NOMO-1 (cell line): ENCODE results near the gene RHOB.

Source experiments
- DNase-seq, 2 experiments: peaks; one replicate each; lab custom pipeline; 2025; ENCODE audit not compliant: unreplicated experiment in 2 of 2; lab: John Stamatoyannopoulos, UW

RHOB gene

GRCh38 chr2:20472569-20472968, 25.7 kb downstream of the RHOB start:
- DNase-seq = no peak

DNA sequence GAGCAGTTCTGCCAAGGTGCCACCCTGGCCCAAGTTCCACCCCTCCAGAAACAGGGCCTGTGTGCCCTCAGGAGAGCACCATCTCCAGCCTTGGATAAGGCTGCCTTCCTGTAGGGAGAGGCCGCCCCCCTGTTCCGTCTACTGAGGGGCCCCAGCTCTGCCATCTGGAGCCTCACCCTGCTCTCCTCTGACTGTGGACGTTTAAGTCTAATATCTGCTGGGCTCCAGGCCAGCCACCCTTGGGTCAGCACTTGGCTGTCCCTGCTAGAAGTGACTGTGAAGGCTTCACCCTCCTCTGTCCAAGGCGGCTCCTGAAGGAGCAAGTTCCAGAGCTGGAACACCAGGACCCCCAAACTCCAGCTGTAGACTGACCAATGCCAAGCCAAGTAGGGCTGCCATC, 26.3 kb downstream of the RHOB start:
- no peak for DNase-seq

- DNase-seq = no peak
Observed at GRCh38 chr2:20474757-20475566, 28.1 kb downstream of the RHOB start.

- DNase-seq = no peak
Observed at GRCh38 chr2:20475567-20475952, 28.7 kb downstream of the RHOB start.

DNA sequence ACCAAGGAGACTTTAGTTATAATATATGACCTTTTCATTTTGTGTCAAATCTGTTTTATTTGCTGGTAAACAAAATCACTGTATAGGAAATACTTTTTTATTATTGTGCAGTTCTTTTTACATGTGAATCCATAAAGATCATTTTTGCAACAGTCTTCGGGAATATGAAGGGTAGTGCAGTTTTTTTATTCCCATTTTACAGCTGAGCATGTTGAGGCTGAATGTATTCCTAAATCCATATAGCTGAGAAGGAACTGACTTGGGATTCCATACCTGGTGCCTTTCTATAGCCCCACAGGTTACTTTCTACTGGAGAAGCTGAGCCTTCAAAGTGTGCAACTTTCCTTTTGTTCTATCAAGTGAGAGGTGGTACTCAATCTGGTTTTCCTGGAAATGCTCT, 29.6 kb downstream of the RHOB start:
- no peak for DNase-seq

GRCh38 chr2:20476950-20477349, 30.1 kb downstream of the RHOB start:
- no peak for DNase-seq

- no peak for DNase-seq
Observed at GRCh38 chr2:20478961-20479360, 32.1 kb downstream of the RHOB start.

- DNase-seq = no peak
Observed at GRCh38 chr2:20479835-20480234, 33.0 kb downstream of the RHOB start.

DNA sequence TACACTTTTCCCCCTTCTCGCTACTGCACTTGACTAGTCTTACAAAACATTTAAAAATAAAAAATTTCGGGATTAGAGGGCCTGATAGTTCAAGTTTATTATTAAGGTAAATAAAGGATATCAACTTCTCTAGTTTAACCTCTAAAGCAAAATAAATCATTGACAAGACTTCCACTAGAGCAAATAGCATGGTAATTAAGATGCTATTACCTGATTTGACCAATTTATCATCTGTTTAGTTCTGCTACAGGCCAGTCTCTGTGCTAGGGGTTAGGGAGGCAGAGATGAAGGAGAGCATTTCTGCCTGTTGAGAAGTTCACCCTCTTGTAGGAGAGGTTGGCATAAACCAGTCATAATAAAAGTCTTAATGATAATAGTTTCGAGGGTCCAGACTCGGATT, 34.0 kb downstream of the RHOB start:
- DNase-seq = no peak

DNA sequence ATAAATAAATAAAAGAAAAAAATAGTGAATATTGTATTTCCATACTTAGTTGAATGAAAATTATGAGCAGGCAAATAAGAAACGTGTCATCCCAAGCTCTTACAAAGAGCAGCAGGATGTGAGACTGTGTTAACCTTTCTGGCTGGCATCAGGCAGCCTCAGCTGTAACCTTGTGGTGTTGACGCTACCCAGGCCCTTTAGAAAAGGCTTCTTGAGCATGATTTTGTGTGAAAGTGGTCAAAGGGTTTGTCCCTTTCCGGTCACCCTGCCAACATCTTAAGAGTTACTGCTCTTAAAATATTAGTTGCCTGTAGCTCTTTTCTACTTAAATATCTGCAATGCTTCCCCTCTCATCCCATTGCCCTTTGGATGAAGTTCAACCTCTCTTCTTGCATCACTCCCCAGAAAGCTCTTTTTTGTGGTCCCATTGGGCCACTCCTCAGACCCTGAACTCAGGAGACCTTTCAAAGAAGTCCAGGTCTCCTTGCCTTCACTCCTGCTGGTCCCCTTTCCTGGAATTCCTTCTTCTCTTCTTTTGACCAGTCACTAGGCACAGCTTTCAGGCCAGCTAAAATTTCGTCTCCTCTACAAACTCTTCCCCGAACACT, 35.0 kb downstream of the RHOB start:
- no peak for DNase-seq

DNA sequence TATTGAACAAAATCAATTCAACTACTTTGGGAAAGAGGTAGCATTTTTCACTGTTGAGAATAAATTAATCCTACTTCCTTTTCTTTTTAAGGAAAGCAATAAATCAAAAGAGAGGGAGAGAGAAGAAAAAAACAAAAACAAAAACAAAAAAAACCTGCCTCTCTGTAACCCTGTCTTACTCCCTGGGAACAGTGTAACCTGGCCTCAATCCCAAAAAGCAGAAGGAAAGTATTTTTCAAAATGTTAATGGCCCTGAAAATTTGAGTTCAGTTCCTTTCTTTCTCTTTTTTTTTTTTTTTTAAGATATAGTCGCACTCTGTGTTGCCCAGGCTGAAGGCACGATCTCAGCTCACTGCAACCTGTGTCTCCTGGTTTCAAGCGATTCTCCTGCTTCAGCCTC, 35.9 kb downstream of the RHOB start:
- no peak for DNase-seq

GRCh38 chr2:20483194-20483895, 36.5 kb downstream of the RHOB start:
- DNase-seq = peak; percentile 7 to 8

DNA sequence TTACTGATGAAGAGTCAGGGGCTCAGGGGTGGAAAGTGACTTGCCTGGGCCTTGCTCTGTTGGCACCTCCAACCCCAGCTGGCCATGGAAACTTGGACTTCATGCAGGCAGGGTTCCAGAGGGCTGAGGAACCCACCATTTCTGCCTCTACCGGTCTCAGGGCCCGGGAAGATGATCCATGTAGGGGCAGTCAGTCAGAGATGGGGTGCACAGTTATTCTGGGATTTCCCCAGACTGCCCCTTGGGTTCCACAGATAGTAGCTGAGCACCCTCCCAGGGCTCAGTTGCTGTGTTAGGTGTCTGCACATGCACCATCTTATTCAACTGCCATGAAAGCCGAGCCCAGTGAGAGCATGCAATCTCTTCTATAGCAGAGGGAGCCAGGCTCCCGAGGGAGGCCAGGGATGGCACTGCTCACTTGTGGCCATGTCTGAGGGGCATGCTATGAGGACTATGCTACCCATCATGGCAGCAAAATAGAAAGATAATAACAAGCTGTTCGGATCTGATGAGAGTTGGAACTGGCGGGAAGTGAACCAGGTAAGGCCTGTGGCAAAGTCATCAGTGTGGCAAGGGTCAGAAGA, 37.3 kb downstream of the RHOB start:
- no peak for DNase-seq

- DNase-seq = no peak
Observed at GRCh38 chr2:20484810-20485611, 38.1 kb downstream of the RHOB start.

- DNase-seq = peak in 1 of 2 experiments; percentile 12
Observed at GRCh38 chr2:20485612-20486388, 38.9 kb downstream of the RHOB start.

- no peak for DNase-seq
Observed at GRCh38 chr2:20486571-20486970, 39.7 kb downstream of the RHOB start.

- DNase-seq = no peak
Observed at GRCh38 chr2:20487030-20487391, 40.1 kb downstream of the RHOB start.

DNA sequence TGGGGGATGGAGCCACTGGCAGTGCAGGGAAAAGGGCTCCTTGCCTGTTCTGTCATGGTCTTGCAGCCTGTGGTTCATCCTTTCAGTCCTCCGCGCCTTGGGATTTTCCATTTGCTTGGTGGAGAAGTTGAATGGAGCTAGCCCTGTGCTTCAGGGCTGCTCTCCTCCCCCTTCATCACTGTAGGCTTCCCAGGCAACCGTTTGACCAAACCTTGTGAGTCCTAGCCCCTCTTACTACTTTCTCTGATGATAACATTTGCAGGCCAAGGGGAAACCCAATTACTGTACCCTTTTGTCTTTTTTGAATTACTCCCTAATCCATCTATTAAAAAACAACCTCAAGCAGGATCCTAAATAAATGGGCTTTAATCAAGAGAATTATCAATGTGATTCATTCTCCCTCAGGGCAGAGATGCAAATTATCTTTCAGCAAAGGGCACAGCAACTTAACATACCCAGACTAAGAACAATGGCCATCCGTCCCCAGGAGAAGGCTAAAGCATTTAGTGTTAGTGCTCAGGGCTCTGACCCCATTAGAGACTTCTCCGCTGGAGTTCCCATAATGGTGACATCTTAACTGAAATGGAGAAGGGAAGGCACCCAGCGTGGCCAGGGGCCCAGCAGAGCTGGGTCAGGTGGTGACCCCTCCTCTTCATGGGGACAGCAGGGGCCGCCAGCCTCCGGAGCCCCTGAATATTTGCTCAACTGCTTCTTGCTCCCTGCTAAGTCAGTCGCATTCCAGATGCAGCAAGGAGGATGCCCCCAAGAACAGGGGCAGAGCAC, 40.7 kb downstream of the RHOB start:
- no peak for DNase-seq

DNA sequence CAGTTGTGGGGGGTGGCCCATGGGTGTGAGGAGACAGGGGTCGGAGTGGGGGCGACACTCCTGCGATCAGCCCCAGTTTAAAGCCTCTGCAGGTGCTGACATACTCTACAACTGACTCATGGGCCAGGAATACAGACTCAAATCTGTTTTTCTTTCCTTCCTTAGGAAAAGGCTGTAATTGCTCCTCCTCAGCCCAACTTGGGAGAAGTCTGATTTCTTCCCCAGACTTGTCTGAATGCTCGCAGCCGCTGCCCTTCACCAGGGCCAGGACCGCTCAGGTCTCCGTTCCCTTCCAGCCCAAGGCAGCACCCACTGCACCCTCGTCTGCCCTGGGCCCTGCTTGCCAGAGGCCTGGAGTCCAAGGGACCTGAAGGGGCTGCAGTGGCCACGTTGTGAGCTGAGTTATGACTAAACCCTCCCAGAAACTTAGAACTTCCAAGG, 41.3 kb downstream of the RHOB start:
- no peak for DNase-seq
